Heart right ventricle (tissue), 16 donors: ENCODE results near the gene TADA2A. TPM values are rescaled to one million over a fixed set of nuclear protein-coding genes. Genes with fewer than 3 reads are reported as not detected.

ENCODE experiments used
- ATAC-seq, 8 donors: fragments of 200-7000 bp; cut with Tn5 transposase; one replicate each; pipeline ENCODE4 v1.9.1; 2020; ENCODE audit warnings: mild to moderate bottlenecking in 8 of 8, moderate library complexity in 8 of 8, moderate number of reproducible peaks in 1 of 8
- DNase-seq, 2 donors: peaks; one replicate each; pipeline ENCODE4 v3.0.0-alpha.2; 2020
- H3K27ac ChIP-seq, 10 donors: fragments of 200-600 bp; sonication (generic) in 2 of 10; one replicate each; pipeline versions ENCODE4 v1.5.0 to v1.8.0; 2020 to 2022; ENCODE audit warnings: mild to moderate bottlenecking in 3 of 10
- H3K27me3 ChIP-seq, 7 donors: fragments of 200-600 bp; one replicate each; pipeline ENCODE4 v1.8.0; 2021 to 2022; ENCODE audit warnings: mild to moderate bottlenecking in 2 of 7
- H3K36me3 ChIP-seq, 9 donors: fragments of 200-600 bp; sonication (generic) in 1 of 9; one replicate each; pipeline versions ENCODE4 v1.5.0 to v1.8.0; 2020 to 2022; ENCODE audit warnings: mild to moderate bottlenecking in 2 of 9
- H3K4me1 ChIP-seq, 9 donors: fragments of 200-600 bp; sonication (generic) in 1 of 9; one replicate each; pipeline versions ENCODE4 v1.5.0 to v1.8.0; 2020 to 2022; ENCODE audit warnings: mild to moderate bottlenecking in 4 of 9
- H3K4me3 ChIP-seq, 10 donors: fragments of 200-600 bp; sonication (generic) in 2 of 10; one replicate each; pipeline versions ENCODE4 v1.5.0 to v1.8.0; 2020 to 2022; ENCODE audit warnings: mild to moderate bottlenecking in 7 of 10, moderate library complexity in 2 of 10
- H3K9me3 ChIP-seq, 11 donors: fragments of 200-600 bp in 10 of 11; sonication (generic) in 2 of 11; one replicate each; pipeline versions ENCODE4 v1.5.0 to v1.8.0; 2013 to 2022; ENCODE audit warnings: mild to moderate bottlenecking in 2 of 11, control low read depth in 1 of 11, moderate library complexity in 1 of 11
- WGBS, 2 donors: extraction: QIAGEN DNeasy Blood & Tissue Kit; methylation state at CpG; one replicate each; pipeline ENCODE4 v1.1.7; 2013; ENCODE audit warnings: inconsistent platforms in 1 of 2; 5-methylcytosine and 5-hydroxymethylcytosine counted together
- intact Hi-C, 10 donors: fragments of 100-400 bp; cut with DNase I; formaldehyde crosslinking; loops; one replicate each; pipeline versions ENCODE4 v1.11.1 to v1.14.2; 2022
- polyA plus RNA-seq, 2 donors: library from polyadenylated mRNA; stranded (reverse); fragments of 200-250 nt; gene quantifications; one replicate each; pipeline ENCODE4 v1.2.3, GENCODE V29; 2013
- total RNA-seq, 10 donors: library from RNA; stranded (reverse); fragmentation: NEBNext Ultra II Directional in 3 of 10; extraction: Animal tissue kit (Norgen Biotek cat#: 25700) in 3 of 10; gene quantifications; one replicate each; pipeline versions ENCODE4 v1.2.1 to v1.2.4, GENCODE V29; 2021 to 2023
- TF ChIP-seq, protein P1 (sequence below), 9 donors: fragments of 200-600 bp; sonication (generic) in 2 of 9; IDR thresholded peaks; one replicate each; pipeline versions ENCODE4 v1.5.0 to v1.8.0; 2021 to 2022; ENCODE audit warnings: antibody characterized with exemption in 9 of 9, mild to moderate bottlenecking in 5 of 9, moderate library complexity in 1 of 9
- donor health status: Arrhythmogenic right ventricular cardiomyopathy.
- donor health status: ischemic (EF 13 %, LVEDD 7.1; RV severe dilation, severe dysfunction).
- donor health status: healthy with polysubstance abuse.
- donor health status: DM: no; HTN: yes; CAD: no.
- donor health status: DM: no; HTN: no; CAD: no.
- donor health status: ischemic (EF 25% LVEDD 6.9; RV normal size, moderate dysfunction).
- donor health status: ischemic (EF 25% LVEDD 5.7; RV mildly dilated, moderate dysfunction).
- donor health status: healthy.
- donor health status: DM: yes; HTN: yes; CAD: no.
- donor health status: Ischemic cardiomyopathy.
- donor health status: ischemic (EF 35%, LVEDD 5.7; RV mildly dilated, moderate dysfunction).
- donor health status: nonischemic (EF 11% LVEDD 7.7; RV severe dilation, severe dysfunction).
- donor health status: DM: yes; HTN: yes; CAD: no.
- donor health status: PGD.
- donor health status: ischemic (EF 29% LVEDD 5.4; RV normal size, mild dysfunction).
- donor health status: nonischemic (EF 23%, LVEDD 6.1; RV moderate dilation, normal function).

The TADA2A gene
- total and polyA plus RNA-seq, 12 donors: 6.7 to 18.4 (median 13.1) TPM

DNA sequence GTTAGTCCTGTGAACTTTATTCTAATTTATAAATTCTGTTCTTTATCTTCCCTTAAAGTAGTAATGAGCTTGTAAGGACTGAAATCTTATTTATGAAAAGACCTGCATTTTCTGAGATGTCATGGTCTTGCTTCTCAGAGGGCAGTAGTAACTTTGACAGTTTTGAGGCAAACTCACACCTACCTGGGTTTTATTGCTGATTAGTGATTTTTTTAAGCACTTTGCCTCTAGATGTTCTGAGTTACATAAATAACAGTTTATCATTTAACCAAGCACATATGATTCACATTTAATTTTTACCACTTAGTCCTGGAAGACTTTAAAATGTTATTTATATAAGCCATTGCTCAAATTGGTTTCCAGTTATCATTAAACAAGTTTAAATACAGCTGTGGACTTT, 93.7 kb downstream of the TADA2A start:
- ATAC-seq: no peak
- no peaks in the 10 kb centered on the region for H3K27me3 ChIP-seq
- no peak overlapping the region for H3K4me3 ChIP-seq
- intact Hi-C loops: no loop called here
- no peak for DNase-seq
- H3K27ac ChIP-seq: no peak overlapping the region
- no peaks in the 10 kb centered on the region for H3K9me3 ChIP-seq
- H3K36me3 ChIP-seq: no peaks in the 10 kb centered on the region
- TF ChIP-seq, protein P1, sequence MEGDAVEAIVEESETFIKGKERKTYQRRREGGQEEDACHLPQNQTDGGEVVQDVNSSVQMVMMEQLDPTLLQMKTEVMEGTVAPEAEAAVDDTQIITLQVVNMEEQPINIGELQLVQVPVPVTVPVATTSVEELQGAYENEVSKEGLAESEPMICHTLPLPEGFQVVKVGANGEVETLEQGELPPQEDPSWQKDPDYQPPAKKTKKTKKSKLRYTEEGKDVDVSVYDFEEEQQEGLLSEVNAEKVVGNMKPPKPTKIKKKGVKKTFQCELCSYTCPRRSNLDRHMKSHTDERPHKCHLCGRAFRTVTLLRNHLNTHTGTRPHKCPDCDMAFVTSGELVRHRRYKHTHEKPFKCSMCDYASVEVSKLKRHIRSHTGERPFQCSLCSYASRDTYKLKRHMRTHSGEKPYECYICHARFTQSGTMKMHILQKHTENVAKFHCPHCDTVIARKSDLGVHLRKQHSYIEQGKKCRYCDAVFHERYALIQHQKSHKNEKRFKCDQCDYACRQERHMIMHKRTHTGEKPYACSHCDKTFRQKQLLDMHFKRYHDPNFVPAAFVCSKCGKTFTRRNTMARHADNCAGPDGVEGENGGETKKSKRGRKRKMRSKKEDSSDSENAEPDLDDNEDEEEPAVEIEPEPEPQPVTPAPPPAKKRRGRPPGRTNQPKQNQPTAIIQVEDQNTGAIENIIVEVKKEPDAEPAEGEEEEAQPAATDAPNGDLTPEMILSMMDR (IDR thresholded peaks at IDR 0.05): no peak
- peaks cover 0 to 16% (median 0%) of the 10 kb centered on the region in 9 donors for H3K4me1 ChIP-seq

DNA sequence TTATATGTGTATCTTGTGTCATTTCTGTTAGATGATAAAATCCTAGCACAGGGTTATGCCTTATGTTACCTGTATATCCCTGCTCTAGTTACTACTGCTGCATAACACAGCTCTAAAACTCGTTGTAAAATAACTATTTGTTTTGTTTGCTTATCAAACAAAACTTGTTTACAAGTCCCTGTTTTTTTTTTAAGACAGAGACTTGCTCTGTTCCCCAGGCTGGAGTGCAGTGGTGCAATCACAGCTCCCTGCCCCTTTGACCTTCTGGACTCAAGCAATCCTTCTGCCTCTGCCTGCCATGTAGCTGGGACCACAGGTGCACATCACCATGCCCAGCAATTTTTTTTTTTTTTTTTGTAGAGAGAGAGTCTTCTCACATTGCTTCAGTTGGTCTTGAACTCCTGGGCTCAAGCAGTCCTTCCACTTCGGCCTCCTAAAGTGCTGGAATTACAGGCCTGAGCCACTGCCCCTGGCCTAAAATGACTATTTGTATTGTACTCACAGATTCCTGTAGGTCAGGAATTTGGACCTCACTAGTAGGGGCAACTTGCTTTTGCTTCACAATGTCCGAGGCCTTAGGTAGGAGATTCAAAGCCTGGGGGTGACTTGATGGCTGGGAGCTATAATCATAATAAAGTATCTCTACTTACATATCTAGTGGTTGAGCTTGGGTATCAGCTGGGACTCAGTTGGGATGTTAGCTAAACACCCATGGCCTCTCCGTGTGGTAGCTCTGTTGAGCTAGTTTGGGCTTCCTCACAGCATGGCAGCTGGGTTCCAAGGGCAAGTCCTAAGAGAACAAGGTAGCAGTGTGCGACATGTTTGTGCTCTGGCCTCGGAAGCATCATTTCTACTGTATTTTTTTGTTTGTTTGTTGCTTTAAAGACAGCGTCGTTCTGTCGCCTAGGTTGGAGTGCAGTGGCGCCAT, 95.6 kb downstream of the TADA2A start:
- WGBS, 2 donors: 88 to 92% methylated on average over 10 of the region's 10 CpGs

DNA sequence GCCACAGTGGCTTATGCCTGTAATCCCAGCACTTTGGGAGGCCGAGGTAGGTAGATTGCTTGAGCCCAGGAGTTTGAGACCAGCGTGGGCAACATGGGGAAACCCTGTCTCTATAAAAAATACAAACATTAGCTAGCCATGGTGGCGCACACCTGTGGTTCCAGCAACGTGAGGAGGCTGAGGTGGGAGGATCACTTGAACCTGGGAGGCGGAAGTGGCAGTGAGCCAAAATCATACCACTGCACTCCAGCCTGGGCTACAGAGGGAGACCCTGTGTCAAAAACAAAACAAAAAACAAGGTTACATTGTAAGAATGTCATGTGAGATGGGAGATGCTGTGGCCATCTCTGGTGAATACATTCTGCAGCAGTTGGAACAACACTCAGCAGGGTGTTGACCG, 96.5 kb downstream of the TADA2A start:
- H3K4me1 ChIP-seq: peaks cover 0 to 25% (median 3%) of the 10 kb centered on the region in 9 donors
- H3K27me3 ChIP-seq: no peaks in the 10 kb centered on the region
- no peaks in the 10 kb centered on the region for H3K36me3 ChIP-seq
- intact Hi-C loops: no loop called here
- no peaks in the 10 kb centered on the region for H3K9me3 ChIP-seq
- TF ChIP-seq, protein P1 (IDR thresholded peaks at IDR 0.05): no peak
- ATAC-seq (no peak), DNase-seq (no peak)
- no peak overlapping the region for H3K27ac ChIP-seq
- 94 to 95% methylated on average over 6 of the region's 6 CpGs for WGBS, 2 donors
- H3K4me3 ChIP-seq: no peak overlapping the region

More for the DNA sequence above, 95.6 kb downstream of the TADA2A start:
- Histone ChIP-seq H3K27me3 (no peaks in the 10 kb centered on the region), H3K27ac (no peak overlapping the region), H3K36me3 (no peaks in the 10 kb centered on the region), H3K4me1 (peaks cover 0 to 17% (median 3%) of the 10 kb centered on the region in 9 donors), H3K4me3 (no peak overlapping the region), H3K9me3 (no peaks in the 10 kb centered on the region)
- intact Hi-C loops: no loop called here
- no peak for DNase-seq
- ATAC-seq: no peak
- TF ChIP-seq, protein P1 (IDR thresholded peaks at IDR 0.05): no peak

DNA sequence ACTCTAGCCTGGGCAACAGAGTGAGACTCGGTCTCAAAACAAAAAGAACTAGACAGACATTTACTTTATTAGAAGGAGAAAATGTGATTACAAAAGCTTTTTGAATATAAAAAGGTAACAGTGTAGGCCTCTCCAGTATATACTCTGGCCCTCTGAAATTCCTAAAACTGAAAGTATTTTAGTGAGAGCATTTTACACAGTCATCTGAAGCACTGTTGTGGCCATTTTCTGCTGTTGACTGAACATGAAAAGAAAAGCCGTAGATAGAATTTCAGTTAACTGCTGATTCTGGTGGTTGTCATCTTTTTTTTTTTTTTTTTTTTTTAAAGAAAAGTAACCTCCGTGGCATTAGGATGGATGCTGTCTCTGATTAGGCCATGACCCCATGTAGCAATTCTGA, 98.6 kb downstream of the TADA2A start:
- Histone ChIP-seq H3K4me1 (peaks cover 0 to 25% (median 3%) of the 10 kb centered on the region in 9 donors), H3K4me3 (no peak overlapping the region), H3K36me3 (no peaks in the 10 kb centered on the region), H3K27ac (no peak overlapping the region), H3K27me3 (no peaks in the 10 kb centered on the region), H3K9me3 (no peaks in the 10 kb centered on the region)
- 90 to 97% methylated on average over 3 of the region's 3 CpGs for WGBS, 2 donors
- DNase-seq (no peak), ATAC-seq (no peak)
- TF ChIP-seq, protein P1 (IDR thresholded peaks at IDR 0.05): no peak
- intact Hi-C loops: no loop called here
